Endothelial cell of hepatic sinusoid (primary cell): ENCODE measurements around the gene SPRY4.

ENCODE experiments used
- in situ Hi-C: cut with HindIII; loops from 2 replicates; pipeline ENCODE4 v1.10.0; 2017; ENCODE audit warnings: low sequenced_read_pairs

Gene SPRY4

DNA sequence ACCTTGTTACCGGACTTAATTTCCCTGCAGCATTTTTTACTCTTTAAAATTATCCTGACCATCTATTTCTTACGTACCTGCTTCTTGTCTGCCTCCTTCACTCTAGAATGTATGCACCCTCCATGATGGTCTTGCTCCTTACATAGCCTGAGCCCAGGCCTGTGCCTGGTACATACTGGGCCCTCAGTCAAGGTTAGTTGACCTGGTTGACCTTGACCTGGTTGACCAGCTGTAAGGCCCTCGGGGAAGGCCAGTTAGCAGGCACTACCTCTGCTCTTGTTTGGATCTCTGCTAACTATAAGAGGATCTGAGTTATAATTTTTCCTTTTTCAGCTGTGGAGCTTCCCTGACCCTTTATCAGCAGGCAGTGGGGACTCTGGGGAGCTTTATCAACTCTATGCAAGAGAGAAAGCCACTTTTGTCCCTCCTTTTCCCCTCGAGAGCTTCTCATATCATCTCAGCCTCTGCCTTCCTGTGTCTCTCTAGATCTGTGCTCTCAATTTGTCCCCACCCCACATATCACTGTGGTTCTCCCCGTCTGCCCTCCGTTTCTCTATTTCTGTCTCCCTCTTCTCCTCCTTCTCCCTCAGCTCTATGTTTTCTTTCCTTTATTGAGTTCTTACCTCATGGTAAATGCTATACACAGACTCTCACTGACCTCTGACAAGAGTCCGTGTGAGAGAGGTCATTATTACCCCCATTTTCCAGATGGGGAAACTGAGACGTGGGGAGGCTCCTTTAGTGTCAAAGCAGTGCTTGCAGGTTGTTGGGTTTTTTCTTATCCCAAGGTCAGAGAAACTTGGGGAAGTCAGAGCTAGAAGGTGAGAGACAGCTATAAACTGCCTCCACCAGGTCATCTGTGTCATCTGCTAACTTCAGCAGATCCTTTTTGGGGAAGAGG lies 28.6 kb downstream of the SPRY4 start:
- in situ Hi-C loops, result no loop called here

DNA sequence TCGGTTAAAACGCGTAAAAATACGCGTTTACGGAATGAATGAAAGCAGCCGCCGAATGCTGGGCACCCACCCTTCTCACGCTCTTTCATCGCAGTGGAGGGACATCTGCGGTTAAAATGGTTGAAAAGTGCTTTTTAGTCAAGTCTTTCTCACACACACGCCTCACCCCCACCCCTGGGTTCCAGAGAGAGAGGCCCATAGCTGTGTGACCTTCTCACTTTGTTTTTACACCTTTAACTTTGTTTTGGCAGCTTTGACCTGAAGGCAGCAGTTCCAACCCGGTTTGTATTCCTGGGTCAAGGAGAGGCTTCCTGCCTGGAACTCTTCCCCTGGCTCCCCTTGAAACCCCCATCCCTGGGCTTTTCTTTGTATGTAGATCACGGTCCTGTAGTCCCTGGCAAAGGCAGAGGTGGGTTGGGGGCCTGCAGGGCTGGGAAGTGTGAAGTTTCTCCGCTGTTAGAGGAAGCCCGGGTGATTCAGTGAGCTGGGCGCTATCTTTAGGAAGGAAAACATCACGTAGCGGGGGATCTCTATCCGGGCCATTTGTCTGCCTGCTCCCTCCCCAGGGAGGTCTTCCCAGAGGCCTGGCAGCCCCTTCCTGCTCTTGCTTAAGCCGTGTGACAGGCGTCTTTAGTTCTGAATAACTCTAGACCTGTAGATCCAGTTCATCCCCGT lies 29.6 kb downstream of the SPRY4 start:
- in situ Hi-C loops, result no loop called here

DNA sequence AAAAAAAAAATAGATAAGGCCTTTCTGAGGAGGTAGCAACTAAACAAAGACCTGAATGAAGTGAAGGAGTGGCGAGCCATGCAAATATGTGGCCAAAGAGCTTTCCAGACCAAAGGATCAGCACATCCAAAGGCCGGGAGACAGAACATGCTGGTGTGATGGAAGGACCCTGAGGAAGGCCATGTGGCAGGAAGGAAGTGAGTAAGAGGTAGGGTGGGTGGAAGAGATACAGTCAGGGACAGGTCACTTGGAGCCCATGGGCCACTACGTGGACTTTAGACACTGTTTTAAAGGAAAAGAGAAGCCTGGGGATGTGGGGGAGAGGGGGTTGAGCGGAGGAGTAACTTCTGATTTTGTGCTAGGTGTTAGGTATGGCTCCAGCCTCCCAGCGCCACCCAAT lies 31.3 kb downstream of the SPRY4 start:
- in situ Hi-C loops, result no loop called here

DNA sequence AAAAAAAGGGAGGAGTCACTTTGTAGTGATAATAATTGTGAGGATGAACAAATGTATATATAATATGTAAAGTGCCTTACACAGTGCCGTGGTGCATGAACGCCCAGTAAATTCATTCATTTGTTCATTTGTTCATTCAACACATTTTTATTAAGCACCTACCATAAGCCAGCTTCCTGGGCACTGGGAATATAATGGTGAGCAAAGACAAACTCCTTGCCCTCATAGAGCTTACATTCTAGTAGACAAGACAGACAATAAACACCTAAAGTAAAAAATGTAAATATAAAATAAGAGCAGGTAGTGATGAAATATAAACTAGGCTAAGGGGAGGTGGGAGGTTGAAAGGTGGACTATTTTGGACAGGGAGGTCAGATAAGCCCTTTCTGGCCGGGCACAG lies 32.0 kb downstream of the SPRY4 start:
- in situ Hi-C loops, result no loop called here

DNA sequence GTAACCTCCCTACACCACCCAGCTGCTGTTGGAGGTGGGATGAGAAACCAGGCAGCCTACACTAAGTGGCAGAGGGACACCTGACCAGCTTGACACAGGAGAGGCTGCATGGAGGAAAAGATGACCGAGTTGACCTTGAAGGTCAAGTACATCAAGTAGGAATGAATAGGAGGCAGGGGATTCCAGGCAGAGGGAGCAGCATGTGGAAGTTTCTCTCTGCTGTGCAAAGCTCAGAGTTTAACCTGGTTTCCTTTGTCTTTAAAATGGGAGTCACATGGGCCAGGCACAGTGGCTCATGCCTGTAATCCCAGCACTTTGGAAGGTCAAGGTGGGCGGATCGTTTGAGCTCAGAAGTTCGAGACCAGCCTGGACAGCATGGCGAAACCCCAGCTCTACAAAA lies 32.6 kb downstream of the SPRY4 start:
- in situ Hi-C loops, result no loop called here

DNA sequence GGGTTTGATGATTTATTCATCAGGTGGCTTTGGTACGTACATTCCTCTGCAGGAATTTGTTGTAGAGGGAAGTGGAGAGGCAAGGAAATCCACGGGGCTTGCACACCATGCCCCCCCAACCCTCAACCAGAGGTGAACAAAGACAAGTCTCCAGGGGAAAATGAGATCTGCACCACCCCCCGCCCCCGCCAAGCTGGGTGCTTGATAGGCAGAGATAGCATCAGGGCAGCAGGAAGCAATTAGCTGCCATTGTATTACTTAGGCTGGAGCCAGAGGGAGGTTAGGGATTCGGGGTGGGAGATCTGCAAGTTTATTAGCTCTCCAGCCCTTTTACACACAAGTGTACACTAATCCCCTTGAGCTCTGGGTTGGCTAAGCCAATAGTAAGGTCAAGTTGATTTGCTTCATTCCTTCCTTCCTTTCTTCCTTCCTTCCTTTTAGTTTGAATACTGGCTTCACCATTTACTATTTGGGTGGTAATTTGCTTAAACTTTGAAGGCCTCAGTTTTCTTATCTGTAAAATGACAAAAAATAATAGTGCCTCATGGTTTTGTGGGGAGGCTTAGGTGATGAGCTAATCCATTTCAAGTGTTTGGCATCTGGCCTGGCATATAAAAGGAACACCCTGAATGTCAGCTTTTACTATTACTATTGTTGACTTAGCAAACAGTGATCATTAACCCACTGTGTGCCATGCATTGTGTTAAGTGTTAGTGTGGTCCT lies 34.1 kb downstream of the SPRY4 start:
- in situ Hi-C loops, result no loop called here

DNA sequence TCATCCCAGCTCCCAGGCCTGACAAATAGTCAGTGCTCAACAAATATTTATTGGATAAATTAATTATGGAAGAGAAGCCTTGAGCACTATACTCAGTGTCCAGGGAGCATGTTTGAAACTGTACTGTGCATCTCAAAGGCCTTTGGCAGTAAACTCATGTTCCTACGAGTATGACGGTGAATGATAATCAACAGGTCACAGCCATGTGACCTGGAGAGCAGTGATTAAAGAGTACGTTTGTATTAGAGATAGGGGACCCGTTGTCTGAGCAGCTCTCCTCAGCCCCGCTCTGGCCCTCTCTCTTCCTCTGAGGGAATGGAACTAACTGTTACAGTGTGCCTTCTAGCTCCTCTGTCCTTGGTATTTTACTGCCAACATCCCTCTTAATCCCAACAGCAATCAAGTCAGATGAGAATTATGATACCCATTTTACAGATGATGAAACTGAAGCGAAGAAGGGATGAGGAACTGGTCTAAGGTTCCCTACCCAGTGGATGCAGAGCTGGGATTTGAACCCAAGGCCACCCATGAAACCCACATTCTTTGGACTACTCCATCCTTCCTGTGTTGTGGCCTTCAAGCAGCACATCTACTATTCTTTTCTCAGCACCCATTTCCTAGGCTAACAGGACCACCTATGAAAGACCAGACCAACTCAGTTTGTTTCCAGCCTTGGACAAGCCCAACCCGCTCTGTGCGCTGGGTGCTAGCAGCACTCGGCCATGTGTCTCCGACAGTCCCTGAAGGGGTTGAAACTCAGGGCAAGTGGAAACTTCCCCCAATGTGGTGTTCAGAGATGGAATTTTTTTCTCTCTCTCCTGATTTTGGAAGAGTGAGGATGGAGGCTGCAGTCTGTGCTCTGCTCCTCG lies 34.9 kb downstream of the SPRY4 start:
- in situ Hi-C loops, result no loop called here

DNA sequence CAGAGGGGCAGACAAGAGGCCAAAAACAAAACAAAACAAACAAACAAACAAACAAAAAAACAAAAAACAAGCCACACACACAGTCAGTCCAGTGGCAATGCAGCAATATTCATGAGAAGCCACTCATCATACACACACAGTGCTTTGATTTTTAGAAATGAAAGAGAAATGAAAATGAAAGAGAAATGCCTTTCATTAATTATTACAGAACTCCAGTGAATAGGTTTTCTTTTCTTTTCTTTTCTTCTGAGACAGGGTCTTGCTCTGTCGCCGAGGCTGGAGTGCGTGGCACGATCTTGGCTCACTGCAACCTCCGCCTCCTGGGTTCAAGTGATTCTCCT lies 36.9 kb downstream of the SPRY4 start:
- in situ Hi-C loops, result no loop called here

DNA sequence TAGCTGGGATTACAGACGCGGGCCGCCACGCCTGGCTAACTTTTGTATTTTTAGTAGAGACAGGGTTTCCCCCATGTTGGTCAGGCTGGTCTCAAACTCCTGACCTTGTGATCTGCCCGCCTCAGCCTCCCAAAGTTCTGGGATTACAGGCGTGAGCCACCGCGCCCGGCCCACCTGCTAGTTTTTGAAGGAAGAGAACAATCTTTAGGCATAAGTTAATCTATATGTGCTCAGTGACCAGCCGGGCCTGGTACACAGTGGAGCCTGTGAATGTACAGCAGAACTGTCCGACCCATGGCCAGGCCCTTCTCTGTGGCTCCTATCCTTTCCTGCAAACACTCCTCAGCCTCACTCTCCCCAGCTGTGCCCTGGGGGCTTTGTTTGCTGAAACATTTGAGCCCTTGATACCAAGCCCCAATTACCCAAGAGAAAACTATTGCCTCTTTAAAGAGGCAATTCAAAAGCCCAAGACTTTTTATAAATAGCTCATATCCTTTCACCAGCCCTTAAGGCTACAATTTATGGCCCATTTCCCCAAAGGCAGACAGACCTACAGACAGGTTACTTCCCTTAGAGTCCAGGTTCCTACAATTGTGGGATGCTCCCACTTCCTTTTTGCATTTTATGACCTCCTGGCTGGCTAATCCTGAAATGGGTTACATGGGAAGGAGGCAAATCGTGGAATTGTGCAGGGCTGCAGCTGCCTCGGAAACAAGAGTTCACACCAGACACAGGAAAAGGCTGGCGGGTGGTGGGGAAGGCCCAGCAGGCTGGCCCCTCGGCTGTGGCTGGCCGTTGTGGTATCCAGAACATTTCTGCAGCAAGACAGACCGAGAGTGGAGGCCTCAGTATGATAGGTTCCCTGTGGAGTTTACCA lies 37.5 kb downstream of the SPRY4 start:
- in situ Hi-C loops, result no loop called here

DNA sequence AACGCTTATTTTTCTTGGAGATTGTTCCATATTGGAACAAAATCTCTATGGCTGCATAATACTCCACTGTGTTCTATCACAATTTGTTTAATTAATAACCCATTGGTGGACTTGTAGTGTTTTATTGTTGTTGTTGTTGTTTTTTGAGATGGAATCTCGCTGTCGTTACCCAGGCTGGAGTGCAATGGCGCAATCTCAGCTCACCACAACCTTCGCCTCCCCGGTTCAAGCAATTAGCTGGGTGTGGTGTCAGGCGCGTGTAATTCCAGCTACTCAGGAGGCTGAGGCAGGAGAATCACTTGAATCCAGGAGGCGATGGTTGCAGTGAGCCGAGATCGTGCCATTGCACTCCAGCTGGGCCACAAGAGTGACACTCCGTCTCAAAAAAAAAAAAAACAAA lies 38.7 kb downstream of the SPRY4 start:
- in situ Hi-C loops, result no loop called here

DNA sequence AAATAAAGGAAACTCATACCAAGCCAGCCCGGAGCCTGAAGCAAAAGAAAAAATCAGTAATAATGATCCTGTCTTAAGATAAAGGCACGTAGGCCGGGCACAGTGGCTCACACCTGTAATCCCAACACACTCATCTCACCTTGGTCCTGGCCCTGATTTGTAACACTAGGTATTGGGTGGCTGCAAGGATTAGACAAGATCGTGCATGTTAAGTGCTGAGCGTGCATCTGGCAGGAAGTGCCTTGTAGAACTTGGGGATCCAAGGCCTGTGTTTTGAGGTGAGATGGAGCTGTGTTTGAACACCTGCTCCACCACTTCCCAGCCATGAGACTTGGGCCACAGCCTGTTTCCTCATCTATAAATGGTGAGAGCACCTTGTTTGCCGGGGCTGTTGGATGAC lies 41.5 kb downstream of the SPRY4 start:
- in situ Hi-C loops, result no loop called here

DNA sequence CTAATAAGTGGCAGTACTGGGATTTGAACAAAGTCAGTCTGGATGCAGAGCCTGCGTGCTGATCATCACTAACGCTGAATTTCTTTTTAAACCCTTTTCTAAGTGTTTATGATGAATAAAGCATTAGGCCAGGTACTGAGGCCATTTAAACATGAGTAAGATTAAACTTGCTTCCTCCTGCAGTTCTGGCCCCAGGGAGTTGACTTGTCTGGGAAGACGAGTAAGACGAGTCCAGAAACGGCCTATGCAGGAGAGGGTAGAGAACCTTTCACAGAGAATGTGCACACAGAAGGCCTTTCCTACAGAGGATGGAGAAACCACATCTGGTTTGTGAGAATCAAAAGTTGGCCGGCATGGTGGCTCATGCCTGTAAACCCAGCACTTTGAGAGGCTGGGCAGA lies 42.9 kb downstream of the SPRY4 start:
- in situ Hi-C loops, result no loop called here

DNA sequence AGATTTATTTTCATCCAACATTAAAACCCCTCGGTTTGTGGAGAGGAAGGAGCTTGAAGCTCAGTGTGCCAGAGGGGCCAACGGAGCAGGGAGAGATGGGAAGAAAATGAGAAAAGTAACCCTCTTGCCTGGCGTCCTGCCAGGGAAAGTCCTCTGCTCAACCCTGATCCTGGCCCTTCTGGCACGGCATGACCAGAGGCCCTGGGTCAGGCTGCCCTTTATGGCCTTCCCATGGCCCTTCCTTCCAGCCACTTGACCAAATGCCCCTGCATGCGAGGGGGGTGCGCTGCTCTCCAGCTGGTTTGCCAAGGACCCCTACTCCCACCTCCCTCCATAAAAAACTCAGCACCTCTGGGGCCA lies 43.8 kb downstream of the SPRY4 start:
- in situ Hi-C loops, result no loop called here

DNA sequence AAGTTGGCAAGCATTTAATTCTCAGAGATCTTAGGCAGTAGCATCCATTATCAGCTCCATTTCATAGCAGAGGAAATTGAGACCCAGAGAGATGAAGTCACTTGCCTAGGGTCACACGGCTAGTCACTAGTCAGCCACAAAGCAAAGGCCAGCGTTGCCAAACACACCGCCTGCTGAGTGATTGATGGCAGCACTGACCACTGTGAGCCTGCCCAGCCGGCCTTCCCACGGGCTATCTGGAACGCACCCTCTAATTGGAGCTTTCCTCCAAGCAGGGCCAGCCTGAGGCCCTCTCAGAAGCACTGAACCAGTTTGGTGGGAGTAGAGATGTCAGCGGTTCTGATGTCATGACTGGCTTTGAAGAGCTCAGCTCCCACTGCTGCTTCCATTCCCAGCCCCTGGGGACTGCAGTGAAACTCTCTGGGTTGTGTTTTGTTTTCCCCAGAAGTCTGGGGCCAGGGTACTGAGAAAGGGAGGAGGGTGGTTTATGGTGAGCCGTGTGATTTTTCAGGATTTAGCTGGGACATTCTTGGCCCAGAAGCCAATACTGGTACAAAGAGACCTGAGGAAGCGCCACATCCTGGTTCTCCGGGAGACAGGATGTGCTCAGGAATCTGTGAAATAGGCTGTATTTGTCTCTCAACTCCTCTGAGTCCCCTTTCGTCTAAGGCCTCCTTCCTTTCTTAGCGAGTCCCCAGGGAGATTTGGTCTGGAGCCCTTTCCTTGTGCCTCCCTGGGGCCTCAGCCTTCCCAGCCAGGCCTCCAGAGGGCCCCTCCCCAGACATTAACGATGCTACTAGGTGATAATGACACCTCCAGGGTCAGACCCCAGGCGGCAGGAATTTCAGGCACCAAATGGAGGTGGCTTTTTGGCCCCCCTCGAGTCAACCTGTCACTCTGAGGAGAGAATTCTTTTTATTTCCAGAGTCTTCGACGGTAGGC lies 44.5 kb downstream of the SPRY4 start:
- in situ Hi-C loops, result no loop called here

DNA sequence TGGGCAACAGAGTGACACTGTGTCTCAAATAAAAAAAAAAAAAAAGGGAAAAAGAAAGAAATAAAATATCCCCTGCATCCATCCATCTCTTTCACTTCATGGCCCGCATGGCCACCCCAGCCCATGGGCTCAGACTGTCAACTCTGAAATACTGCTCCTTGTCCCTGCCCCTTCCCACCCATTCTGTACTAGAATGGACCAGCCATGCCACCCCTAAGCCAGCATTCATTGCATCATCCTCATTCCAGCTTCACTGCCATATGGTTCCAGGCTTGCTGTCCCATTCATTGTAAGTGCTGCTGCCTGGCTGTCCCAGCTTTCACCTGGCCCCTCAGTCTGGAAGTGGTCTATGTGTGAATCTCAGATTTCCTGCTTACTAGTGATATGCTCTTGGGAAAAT lies 46.2 kb downstream of the SPRY4 start:
- in situ Hi-C loops, result no loop called here

DNA sequence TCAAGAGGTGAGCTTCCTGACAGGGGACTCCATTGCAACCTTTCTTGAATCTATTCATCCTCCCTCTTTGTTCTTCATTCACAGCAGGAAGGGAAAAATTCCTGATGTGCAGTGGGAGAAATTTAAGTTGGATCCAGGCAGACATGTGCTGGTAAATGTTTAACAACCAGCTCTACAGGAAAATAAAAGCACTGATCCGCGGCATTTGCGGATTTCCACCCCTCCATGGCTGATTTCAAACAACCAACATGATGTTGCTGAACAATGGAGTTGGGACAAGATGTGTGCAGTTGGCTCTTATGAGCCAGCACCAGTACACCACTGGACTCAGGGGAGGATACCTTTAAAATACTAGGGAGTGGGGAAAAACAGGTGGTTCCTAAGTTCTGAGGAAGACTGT lies 47.0 kb downstream of the SPRY4 start:
- in situ Hi-C loops, result no loop called here

DNA sequence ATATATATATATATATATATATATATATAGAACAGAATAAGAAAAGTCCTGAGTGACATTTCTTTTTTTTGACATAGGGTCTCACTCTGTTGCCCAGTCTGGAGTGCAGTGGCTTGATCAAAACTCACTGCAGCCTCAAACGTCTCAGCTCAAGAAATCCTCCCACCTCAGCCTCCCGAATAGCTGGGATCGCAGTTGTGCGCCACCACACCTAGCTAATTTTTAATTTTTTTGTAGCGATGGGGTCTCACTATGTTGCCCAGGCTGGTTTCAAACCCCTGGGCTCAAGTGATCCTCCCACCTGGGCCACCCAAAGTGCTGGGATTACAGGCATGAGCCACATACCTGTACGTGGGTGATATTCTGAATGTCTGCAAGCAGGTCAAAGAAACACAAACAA lies 48.3 kb downstream of the SPRY4 start:
- in situ Hi-C loops, result no loop called here

DNA sequence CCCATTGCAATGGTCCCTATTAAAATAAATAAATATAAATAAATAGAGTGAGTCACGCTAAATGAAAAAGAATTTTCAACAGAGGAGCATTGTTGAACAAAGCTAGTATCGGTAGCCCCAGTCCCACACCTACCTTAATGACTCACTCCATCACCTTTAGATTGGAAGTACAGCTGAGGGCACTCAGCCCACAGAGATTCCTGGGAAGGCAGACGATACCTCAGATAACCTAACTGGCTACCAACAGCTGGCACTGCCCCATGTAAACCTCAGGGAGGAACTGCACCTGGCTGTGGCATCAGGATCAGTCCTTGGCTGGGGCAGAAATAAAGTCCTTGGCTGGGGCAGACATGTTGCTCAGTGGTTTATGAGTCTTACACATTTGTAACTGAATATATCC lies 49.3 kb downstream of the SPRY4 start:
- in situ Hi-C loops, result no loop called here

DNA sequence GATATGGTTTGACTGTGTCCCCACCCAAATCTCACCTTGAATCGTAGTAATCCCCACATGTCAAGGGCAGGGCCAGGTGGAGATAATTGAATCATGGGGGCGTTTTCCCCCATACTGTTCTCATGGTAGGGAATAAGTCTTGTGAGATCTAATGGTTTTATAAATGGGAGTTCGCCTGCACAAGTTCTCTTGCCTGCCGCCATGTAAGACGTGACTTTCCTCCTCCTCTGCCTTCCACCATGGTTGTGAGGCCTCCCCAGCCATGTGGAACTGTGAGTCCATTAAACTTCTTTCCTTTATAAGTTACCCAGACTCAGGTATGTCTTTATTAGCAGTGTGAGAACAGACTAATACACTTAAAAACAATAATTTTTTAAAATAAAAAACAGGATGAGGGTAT lies 52.2 kb downstream of the SPRY4 start:
- in situ Hi-C loops, result loop anchor here (5.0 kb wide), 1 partner anchor 95 kb away; no protein-coding TSS in a partner anchor
